Right kidney (tissue), 1 donor: Measurements from ENCODE around the gene FZD8.

ENCODE experiments used
- DNase-seq: peaks from one replicate; pipeline ENCODE4 v3.0.0-alpha.2; 2016

Gene FZD8

DNA sequence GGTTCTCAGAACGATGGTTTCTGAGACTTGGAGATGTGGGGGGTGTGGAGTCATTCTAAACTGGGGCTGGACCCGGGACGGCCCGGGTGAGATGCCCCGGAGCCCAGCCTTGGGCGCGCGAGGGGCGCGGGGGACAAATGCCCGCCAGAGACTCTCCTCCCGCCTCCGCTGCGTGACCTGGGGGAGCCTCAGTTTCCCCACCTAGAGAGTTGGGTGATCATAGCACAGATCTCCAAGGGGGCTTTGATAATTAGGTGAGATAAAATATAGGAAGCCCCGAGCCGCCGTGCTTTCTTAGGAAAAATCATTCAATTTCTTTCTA lies 658 bp upstream of the FZD8 start:
- no peak for DNase-seq

DNA sequence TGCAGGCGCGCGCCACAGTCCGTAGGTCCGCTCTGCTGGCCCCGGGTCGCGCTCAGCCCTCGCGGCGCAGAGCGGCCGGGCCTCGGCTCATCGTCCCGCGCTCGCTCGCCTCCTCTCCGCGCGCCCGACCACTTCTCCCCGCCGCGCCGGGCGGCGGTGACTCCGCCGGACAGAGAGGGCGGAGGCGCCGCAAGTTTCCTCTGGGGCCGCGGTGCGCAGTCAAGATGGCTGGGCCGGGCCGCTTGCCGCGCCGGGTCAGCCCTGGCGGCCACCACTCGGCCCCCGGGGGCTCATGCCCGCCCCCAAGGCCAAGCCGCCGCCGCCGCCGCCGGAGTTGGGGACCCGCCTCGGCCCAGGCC lies 441 bp downstream of the FZD8 start:
- peak; percentile 87 for DNase-seq

DNA sequence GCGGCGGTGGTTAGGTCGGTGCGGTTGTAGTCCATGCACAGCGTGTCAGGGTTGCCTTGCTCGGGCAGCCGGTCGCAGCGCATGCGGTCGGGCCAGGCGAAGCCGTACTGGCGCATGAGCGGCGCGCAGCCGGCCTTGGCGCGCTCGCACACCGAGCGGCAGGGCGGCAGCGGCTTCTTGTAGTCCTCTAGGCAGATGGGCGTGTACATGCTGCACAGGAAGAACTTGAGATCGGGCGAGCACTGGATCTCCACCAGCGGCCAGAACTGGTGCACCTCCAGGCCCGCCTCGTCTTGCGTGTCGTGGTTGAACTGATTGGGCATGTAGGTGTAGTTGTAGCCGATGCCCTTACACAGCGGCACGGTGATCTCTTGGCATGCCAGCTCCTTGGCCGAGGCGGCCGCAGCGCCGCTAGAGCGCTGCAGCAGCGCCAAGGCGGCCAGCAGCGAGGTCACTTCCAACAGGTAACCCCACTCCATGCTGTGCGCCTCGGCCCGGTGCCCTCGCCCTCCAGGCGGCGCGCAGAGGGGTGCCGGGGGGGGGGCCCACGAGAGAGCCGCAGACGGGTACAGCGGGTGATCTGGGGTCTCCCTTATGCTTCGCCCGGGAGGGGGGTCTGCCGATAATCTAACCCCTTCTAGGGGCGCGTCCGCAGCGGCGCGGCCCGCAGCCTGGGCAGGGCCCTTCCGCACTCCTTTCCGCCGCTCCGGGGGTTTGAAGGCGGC lies 983 bp downstream of the FZD8 start:
- peak; percentile 92 for DNase-seq

- peak; percentile 83 for DNase-seq
Measured at GRCh38 chr10:35640474-35640873, 1.6 kb downstream of the FZD8 start.

GRCh38 chr10:35639728-35640401 lies 2.2 kb downstream of the FZD8 start:
- peak; percentile 80 for DNase-seq

- no peak for DNase-seq
Measured at GRCh38 chr10:35639021-35639727, 2.9 kb downstream of the FZD8 start.

DNA sequence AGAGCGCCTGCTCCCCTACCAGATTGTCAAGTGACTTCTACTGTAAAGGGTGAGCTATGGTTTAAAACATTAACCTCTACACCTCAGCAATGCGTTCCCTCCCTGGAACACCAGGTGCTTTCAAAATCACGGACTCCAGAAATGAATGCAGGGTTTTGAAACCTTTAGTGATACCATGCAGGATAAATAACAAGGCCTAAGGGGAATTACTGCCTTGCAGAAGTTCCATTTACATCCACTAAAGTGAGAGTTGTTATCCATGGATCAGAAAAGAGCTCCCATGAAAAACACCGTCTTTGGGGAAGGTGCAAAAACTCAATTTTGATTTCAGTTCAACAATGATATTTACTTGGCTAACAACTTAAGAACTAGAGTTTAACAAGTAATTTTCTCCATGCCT lies 4.0 kb downstream of the FZD8 start:
- DNase-seq, result no peak

- DNase-seq, result peak; percentile 30
Measured at GRCh38 chr10:35637462-35637861, 4.6 kb downstream of the FZD8 start.

- no peak for DNase-seq
Measured at GRCh38 chr10:35636956-35637355, 5.1 kb downstream of the FZD8 start.

- peak; percentile 51 for DNase-seq
Measured at GRCh38 chr10:35635576-35635975, 6.5 kb downstream of the FZD8 start.

- no peak for DNase-seq
Measured at GRCh38 chr10:35633006-35633980, 8.8 kb downstream of the FZD8 start.

GRCh38 chr10:35632027-35632426 lies 10.1 kb downstream of the FZD8 start:
- no peak for DNase-seq

GRCh38 chr10:35631404-35631803 lies 10.7 kb downstream of the FZD8 start:
- no peak for DNase-seq

DNA sequence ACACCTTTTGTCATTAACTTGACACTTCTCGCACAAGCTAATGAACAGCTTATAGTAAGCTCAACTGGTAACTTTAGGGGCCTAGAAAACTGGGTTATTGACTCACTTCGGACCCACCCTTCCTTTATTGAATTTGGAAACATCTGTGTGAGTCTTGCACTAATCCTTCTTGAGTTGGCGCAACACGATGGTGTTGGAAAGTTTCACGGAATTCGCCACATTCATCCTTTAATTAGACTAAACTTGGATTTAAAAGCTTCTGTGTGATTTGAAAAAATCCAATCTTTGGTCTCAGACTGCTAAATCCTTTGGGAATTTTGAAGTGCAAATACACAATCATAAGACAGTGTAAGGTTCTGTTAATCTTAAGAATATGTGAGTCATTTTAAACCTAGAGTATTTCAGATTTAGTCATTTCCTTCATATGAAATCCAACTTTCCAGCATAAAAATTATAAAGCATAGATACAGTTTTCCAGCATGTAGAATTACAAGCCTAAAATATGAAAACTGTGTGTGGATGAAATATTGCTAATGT lies 15.1 kb downstream of the FZD8 start:
- DNase-seq, result no peak

GRCh38 chr10:35614312-35614711 lies 27.8 kb downstream of the FZD8 start:
- no peak for DNase-seq

- no peak for DNase-seq
Measured at GRCh38 chr10:35613597-35614226, 28.4 kb downstream of the FZD8 start.

DNA sequence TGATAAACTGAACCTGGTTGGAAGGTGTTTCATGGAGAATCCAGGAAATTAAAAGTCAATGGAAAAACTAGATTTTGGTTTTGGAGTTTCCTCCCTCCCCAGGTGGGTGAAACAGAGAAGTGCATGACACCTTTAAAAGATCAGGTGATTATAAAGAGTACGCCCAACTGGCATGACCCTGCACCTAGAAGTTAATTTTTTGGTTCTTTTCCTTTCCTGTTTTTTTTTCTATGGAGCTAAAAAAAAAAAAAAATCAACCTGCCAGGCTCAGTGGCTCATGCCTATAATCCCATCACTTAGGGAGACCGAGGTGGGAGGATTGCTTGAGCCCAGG lies 29.0 kb downstream of the FZD8 start:
- DNase-seq, result no peak

DNA sequence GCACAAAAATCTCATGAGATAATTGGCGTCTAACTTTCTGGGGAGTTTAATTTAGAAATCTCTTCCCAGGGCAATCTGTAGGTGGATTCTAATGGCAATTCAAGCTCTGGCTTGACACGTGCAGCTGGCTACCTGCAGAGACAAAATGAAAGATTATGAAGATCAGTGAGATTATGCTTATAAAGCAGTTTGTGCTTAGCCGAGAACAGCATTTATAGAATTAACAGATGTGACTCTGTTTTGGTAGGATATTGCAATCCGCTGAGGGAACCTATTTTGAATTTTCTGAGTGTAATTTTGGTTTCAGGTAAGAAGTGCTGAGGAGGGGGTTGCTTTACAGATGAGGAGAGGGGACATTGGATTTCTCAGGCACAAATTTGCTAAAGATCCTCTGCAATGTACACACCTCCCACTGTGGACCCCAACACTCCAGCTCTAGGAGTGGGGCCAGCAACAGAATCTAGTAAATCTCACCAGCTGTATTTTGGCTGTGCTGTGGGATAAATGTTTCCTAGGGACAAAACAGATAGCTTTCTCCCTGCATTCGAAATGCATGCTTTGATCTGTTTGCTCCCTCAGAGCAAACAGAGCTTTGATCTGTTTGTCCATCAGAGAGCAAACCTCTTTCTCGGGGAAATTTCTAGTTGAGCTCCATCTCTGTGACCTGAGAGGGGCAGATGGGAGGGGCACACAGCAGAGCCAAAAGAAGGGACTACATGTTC lies 29.6 kb downstream of the FZD8 start:
- DNase-seq, result no peak

DNA sequence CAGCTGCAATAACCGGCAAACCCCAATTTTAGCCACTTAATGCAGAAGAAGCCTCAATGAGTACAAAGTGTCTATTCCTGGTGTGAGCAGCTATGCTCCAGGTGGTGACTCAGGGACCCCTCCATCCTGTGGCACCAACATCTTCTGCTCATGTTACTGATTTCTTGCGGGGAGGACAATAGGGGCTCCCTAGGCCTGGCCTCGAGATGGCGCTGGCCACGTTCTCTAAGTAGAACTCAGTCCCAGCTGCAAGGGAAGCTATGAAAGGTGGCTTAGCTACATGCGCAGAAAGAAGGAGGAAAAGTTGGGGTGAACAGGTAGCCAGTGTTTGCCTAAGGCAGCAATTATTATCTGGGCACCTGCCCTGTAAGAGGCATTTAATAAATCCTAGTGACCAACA lies 30.3 kb downstream of the FZD8 start:
- DNase-seq, result no peak

GRCh38 chr10:35608328-35608672 lies 33.8 kb downstream of the FZD8 start:
- DNase-seq, result no peak
